ENCODE results near the gene SPNS2. TPM values are rescaled to one million over a fixed set of nuclear protein-coding genes. Genes with fewer than 3 reads are reported as not detected.

SPNS2 gene
- total RNA-seq, 1 experiment from 2014 or later: not detected

DNA sequence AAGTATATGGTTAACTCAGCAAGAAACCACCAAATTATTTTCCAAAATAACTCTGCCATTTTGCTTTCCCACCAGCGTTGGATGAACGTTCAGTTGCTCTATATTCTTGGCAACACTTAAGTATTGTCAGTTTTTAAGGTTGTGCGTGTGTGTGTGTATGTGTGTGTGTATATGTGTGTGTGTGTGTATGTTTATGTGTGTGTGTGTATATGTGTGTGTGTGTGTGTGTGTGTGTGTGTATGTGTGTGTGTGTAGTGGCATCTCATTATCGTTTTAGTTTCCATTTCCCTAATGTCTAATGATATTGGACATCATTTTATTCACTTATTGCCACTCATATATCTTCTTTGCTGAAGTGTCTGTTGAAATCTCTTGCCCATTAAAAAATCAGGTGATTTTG, 74.4 kb downstream of the SPNS2 start:
- CTCF ChIA-PET: interaction anchor here (1.2 kb wide), 1 partner anchor 8 kb away, joined by 5 read pairs; no protein-coding TSS in a partner anchor
- Mint-ChIP-seq H3K4me3 (ENCODE audit: unreplicated experiment) (no peak overlapping the region), H3K27ac (ENCODE audit: low read depth, unreplicated experiment) (no peak overlapping the region), H3K4me1 (ENCODE audit: insufficient read depth, unreplicated experiment) (no peaks in the 10 kb centered on the region), H3K27me3 (ENCODE audit: insufficient read depth, unreplicated experiment) (no peaks in the 10 kb centered on the region), H3K9me3 (ENCODE audit: unreplicated experiment) (no peaks in the 10 kb centered on the region), H3K36me3 (ENCODE audit: insufficient read depth, unreplicated experiment) (no peaks in the 10 kb centered on the region)
- intact Hi-C loops (cut with micrococcal nuclease): no loop called here
- no TSS peak for BruUV-seq (replicated peaks)
- TF ChIP-seq, protein P1, sequence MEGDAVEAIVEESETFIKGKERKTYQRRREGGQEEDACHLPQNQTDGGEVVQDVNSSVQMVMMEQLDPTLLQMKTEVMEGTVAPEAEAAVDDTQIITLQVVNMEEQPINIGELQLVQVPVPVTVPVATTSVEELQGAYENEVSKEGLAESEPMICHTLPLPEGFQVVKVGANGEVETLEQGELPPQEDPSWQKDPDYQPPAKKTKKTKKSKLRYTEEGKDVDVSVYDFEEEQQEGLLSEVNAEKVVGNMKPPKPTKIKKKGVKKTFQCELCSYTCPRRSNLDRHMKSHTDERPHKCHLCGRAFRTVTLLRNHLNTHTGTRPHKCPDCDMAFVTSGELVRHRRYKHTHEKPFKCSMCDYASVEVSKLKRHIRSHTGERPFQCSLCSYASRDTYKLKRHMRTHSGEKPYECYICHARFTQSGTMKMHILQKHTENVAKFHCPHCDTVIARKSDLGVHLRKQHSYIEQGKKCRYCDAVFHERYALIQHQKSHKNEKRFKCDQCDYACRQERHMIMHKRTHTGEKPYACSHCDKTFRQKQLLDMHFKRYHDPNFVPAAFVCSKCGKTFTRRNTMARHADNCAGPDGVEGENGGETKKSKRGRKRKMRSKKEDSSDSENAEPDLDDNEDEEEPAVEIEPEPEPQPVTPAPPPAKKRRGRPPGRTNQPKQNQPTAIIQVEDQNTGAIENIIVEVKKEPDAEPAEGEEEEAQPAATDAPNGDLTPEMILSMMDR (IDR thresholded peaks at IDR 0.05; ENCODE audit: unreplicated experiment): no peak
- DNase-seq (ENCODE audit: unreplicated experiment): no peak
- POLR2A ChIA-PET: no interaction called here

GRCh38 chr17:4573669-4574068, 75.0 kb downstream of the SPNS2 start:
- H3K27me3 Mint-ChIP-seq (ENCODE audit: insufficient read depth, unreplicated experiment): no peaks in the 10 kb centered on the region
- H3K9me3 Mint-ChIP-seq (ENCODE audit: unreplicated experiment): no peaks in the 10 kb centered on the region
- ChIA-PET POLR2A (interaction anchor here (1.0 kb wide), 1 partner anchor 16 kb away, joined by 5 read pairs; no protein-coding TSS in a partner anchor), CTCF (interaction anchor here (1.2 kb wide), 1 partner anchor 8 kb away, joined by 5 read pairs; no protein-coding TSS in a partner anchor)
- no peaks in the 10 kb centered on the region for H3K4me1 Mint-ChIP-seq (ENCODE audit: insufficient read depth, unreplicated experiment)
- TF ChIP-seq, protein P1 (IDR thresholded peaks at IDR 0.05; ENCODE audit: unreplicated experiment): no peak
- H3K36me3 Mint-ChIP-seq (ENCODE audit: insufficient read depth, unreplicated experiment): no peaks in the 10 kb centered on the region
- no peak overlapping the region for H3K27ac Mint-ChIP-seq (ENCODE audit: low read depth, unreplicated experiment)
- no TSS peak for BruUV-seq (replicated peaks)
- no peak overlapping the region for H3K4me3 Mint-ChIP-seq (ENCODE audit: unreplicated experiment)
- intact Hi-C loops (cut with micrococcal nuclease): no loop called here
- no peak for DNase-seq (ENCODE audit: unreplicated experiment)

GRCh38 chr17:4574448-4575045, 75.9 kb downstream of the SPNS2 start:
- Mint-ChIP-seq H3K36me3 (ENCODE audit: insufficient read depth, unreplicated experiment) (no peaks in the 10 kb centered on the region), H3K27ac (ENCODE audit: low read depth, unreplicated experiment) (no peak overlapping the region), H3K4me3 (ENCODE audit: unreplicated experiment) (no peak overlapping the region), H3K9me3 (ENCODE audit: unreplicated experiment) (no peaks in the 10 kb centered on the region), H3K27me3 (ENCODE audit: insufficient read depth, unreplicated experiment) (no peaks in the 10 kb centered on the region), H3K4me1 (ENCODE audit: insufficient read depth, unreplicated experiment) (peaks cover 2% of the 10 kb centered on the region)
- BruUV-seq (replicated peaks): no TSS peak
- CTCF ChIA-PET: interaction anchor here (1.2 kb wide), 1 partner anchor 9 kb away, joined by 5 read pairs; no protein-coding TSS in a partner anchor
- intact Hi-C loops (cut with micrococcal nuclease): no loop called here
- TF ChIP-seq, protein P1 (IDR thresholded peaks at IDR 0.05; ENCODE audit: unreplicated experiment): no peak
- no peak for DNase-seq (ENCODE audit: unreplicated experiment)
- POLR2A ChIA-PET: interaction anchor here (0.6 to 1.0 kb wide), 2 partner anchors 17 to 151 kb away, joined by 3 to 5 read pairs; no protein-coding TSS in a partner anchor

DNA sequence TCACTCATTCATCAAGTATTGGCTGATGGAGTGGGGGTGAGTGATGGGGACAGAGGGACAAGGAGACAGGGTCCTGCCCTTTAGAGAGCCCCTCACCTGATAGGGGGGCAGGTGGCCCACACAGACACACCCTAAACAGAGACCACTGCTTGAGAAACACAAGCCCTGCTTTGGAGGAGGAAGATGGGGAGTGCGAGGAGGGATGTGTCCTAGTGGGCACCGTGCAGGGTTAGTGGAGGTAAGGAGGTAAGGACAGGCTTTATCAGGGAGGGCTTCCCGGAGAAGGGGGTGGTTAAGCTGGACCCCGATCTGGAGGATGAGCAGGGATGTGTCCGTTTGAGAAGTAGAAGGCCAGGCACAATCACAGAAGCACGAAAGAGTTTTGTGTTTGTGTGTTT, 77.5 kb downstream of the SPNS2 start:
- no peak overlapping the region for H3K4me3 Mint-ChIP-seq (ENCODE audit: unreplicated experiment)
- H3K27ac Mint-ChIP-seq (ENCODE audit: low read depth, unreplicated experiment): no peak overlapping the region
- BruUV-seq (replicated peaks): no TSS peak
- H3K36me3 Mint-ChIP-seq (ENCODE audit: insufficient read depth, unreplicated experiment): no peaks in the 10 kb centered on the region
- peaks cover 7% of the 10 kb centered on the region for H3K4me1 Mint-ChIP-seq (ENCODE audit: insufficient read depth, unreplicated experiment)
- intact Hi-C loops (cut with micrococcal nuclease): no loop called here
- no peak for DNase-seq (ENCODE audit: unreplicated experiment)
- H3K9me3 Mint-ChIP-seq (ENCODE audit: unreplicated experiment): no peaks in the 10 kb centered on the region
- CTCF ChIA-PET: interaction anchor here (2.1 kb wide), 1 partner anchor 9 kb away, joined by 9 read pairs; no protein-coding TSS in a partner anchor
- peaks cover 4% of the 10 kb centered on the region for H3K27me3 Mint-ChIP-seq (ENCODE audit: insufficient read depth, unreplicated experiment)
- POLR2A ChIA-PET: no interaction called here
- TF ChIP-seq, protein P1 (IDR thresholded peaks at IDR 0.05; ENCODE audit: unreplicated experiment): no peak
